IMR-90 (cell line): ENCODE data around the gene COL27A1. TPM values are rescaled to one million over a fixed set of nuclear protein-coding genes. Genes with fewer than 3 reads are reported as not detected.

ENCODE experiments used
- ATAC-seq: fragments of 200-7000 bp; cut with Tn5 transposase; 2 replicates; pipeline ENCODE4 v1.9.1; 2020; ENCODE audit warnings: low read depth, mild to moderate bottlenecking, moderate library complexity
- BruUV-seq: library from RNA; stranded (reverse); fragments of 400-500 nt; replicated peaks from 2 replicates; lab custom pipeline; 2021; lab: Mats Ljungman, UMichigan
- CTCF ChIA-PET: fragments of 300-600 bp; formaldehyde crosslinking; extraction: SDS; loops from one replicate; lab custom pipeline; 2021; ENCODE audit warnings: antibody characterized with exemption; lab: Yijun Ruan, JAX
- POLR2A ChIA-PET: fragments of 300-600 bp; sonication (Branson Sonifier 250); formaldehyde crosslinking; loops from one replicate; lab custom pipeline; 2022; ENCODE audit warnings: antibody characterized with exemption; ENCODE audit not compliant: unreplicated experiment; lab: Charles Lee
- DNase-seq: peaks from one replicate; pipeline ENCODE4 v3.0.0; 2013
- H2AFZ ChIP-seq: replicated peaks from 2 replicates; pipeline ENCODE3; 2013; ENCODE audit warnings: low read length, mild to moderate bottlenecking; ENCODE audit not compliant: poor library complexity
- H2AK5ac ChIP-seq: 2 replicates; pipeline ENCODE4 v1.6.1; 2013; ENCODE audit warnings: low read depth, low read length, inconsistent platforms
- H2AK9ac ChIP-seq: replicated peaks from 2 replicates; pipeline ENCODE3; 2013; ENCODE audit warnings: mild to moderate bottlenecking, low read depth, low read length, moderate library complexity; ENCODE audit not compliant: poor library complexity
- H2BK120ac ChIP-seq: 2 replicates; pipeline ENCODE4 v1.6.1; 2013; ENCODE audit warnings: low read depth, low read length, inconsistent platforms
- H2BK15ac ChIP-seq: 3 replicates; pipeline ENCODE4 v1.6.1; 2013; ENCODE audit warnings: low read depth, low read length, inconsistent platforms
- H2BK20ac ChIP-seq: 2 replicates; pipeline ENCODE4 v1.6.1; 2013; ENCODE audit warnings: low read depth, mild to moderate bottlenecking, inconsistent platforms, low read length, moderate library complexity
- H2BK5ac ChIP-seq: 2 replicates; pipeline ENCODE4 v1.6.1; 2013; ENCODE audit warnings: mild to moderate bottlenecking, low read depth, low read length, inconsistent platforms; ENCODE audit not compliant: poor library complexity, severe bottlenecking
- H3K14ac ChIP-seq: replicated peaks from 2 replicates; pipeline ENCODE4 v1.6.1; 2013; ENCODE audit warnings: low read depth, low read length, inconsistent platforms
- H3K18ac ChIP-seq: 2 replicates; pipeline ENCODE4 v1.6.1; 2013; ENCODE audit warnings: low read depth, low read length, control low read depth
- H3K23ac ChIP-seq: 2 replicates; pipeline ENCODE4 v1.6.1; 2013; ENCODE audit warnings: low read depth, low read length, inconsistent platforms
- H3K27ac ChIP-seq: 2 replicates; pipeline ENCODE4 v1.5.1; 2013; ENCODE audit warnings: mild to moderate bottlenecking, control low read depth, low read length; ENCODE audit not compliant: insufficient read depth
- H3K27me3 ChIP-seq: 2 replicates; pipeline ENCODE4 v1.6.1; 2013; ENCODE audit warnings: low read length; ENCODE audit not compliant: control insufficient read depth, insufficient read depth
- H3K36me3 ChIP-seq: 2 replicates; pipeline ENCODE4 v1.6.1; 2013; ENCODE audit warnings: low read length, mixed read lengths; ENCODE audit not compliant: control insufficient read depth, insufficient read depth
- H3K4ac ChIP-seq: 2 replicates; pipeline ENCODE4 v1.6.1; 2013; ENCODE audit warnings: low read depth, low read length, inconsistent platforms
- H3K4me1 ChIP-seq: 2 replicates; pipeline ENCODE4 v1.6.1; 2013; ENCODE audit warnings: low read length, mixed read lengths; ENCODE audit not compliant: control insufficient read depth, insufficient read depth
- H3K4me2 ChIP-seq: 2 replicates; pipeline ENCODE4 v1.6.1; 2013; ENCODE audit warnings: low read depth, mild to moderate bottlenecking, control low read depth, low read length, moderate library complexity
- H3K4me3 ChIP-seq: 2 replicates; pipeline ENCODE4 v1.5.1; 2013; ENCODE audit warnings: low read depth, mild to moderate bottlenecking, control low read depth, low read length, moderate library complexity; ENCODE audit not compliant: insufficient read depth
- H3K56ac ChIP-seq: 2 replicates; pipeline ENCODE4 v1.6.1; 2013; ENCODE audit warnings: low read length, inconsistent platforms; ENCODE audit not compliant: insufficient read depth; ENCODE audit errors: extremely low read depth
- H3K79me1 ChIP-seq, 2 experiments: 2 replicates each; pipeline ENCODE4 v1.6.1; 2013; ENCODE audit warnings: low read length in 2 of 2, inconsistent platforms in 1 of 2, low read depth in 1 of 2
- H3K9ac ChIP-seq: 2 replicates; pipeline ENCODE4 v1.6.1; 2013; ENCODE audit warnings: low read depth, low read length, control low read depth
- H3K9me1 ChIP-seq: 2 replicates; pipeline ENCODE4 v1.6.1; 2013; ENCODE audit warnings: low read length, inconsistent platforms; ENCODE audit not compliant: insufficient read depth
- H3K9me3 ChIP-seq: 2 replicates; pipeline ENCODE4 v1.6.1; 2013; ENCODE audit warnings: low read length; ENCODE audit not compliant: control insufficient read depth, insufficient read depth
- H4K20me1 ChIP-seq: 2 replicates; pipeline ENCODE4 v1.6.1; 2013; ENCODE audit warnings: low read length, inconsistent platforms; ENCODE audit not compliant: insufficient read depth
- H4K5ac ChIP-seq: 2 replicates; pipeline ENCODE4 v1.6.1; 2013; ENCODE audit warnings: mild to moderate bottlenecking, low read depth, low read length, control low read depth
- H4K8ac ChIP-seq, 2 experiments: 2 replicates each; pipeline ENCODE4 v1.6.1; 2013; ENCODE audit warnings: low read depth in 2 of 2, low read length in 2 of 2, control low read depth in 1 of 2, inconsistent platforms in 1 of 2
- H4K91ac ChIP-seq: 2 replicates; pipeline ENCODE4 v1.6.1; 2013; ENCODE audit warnings: low read depth, low read length, inconsistent platforms; ENCODE audit not compliant: insufficient read depth
- BHLHE40 ChIP-seq: fragments of 150-350 bp; IDR thresholded peaks from 2 replicates; pipeline ENCODE4 v1.6.1; 2016; ENCODE audit warnings: mild to moderate bottlenecking, low read depth, low read length
- CEBPB ChIP-seq: IDR thresholded peaks from 2 replicates; pipeline ENCODE4 v1.6.1; 2012; ENCODE audit warnings: low read depth, low read length, improper control_type of control experiment
- FOS ChIP-seq: fragments of 150-350 bp; IDR thresholded peaks from 2 replicates; pipeline ENCODE4 v1.6.1; 2016; ENCODE audit warnings: low read depth, low read length
- MAFK ChIP-seq: IDR thresholded peaks from 2 replicates; pipeline ENCODE4 v1.6.1; 2012; ENCODE audit warnings: low read depth, low read length, improper control_type of control experiment
- MAZ ChIP-seq: IDR thresholded peaks from 2 replicates; pipeline ENCODE4 v1.6.1; 2012; ENCODE audit warnings: low read depth, mild to moderate bottlenecking, low read length, improper control_type of control experiment, moderate library complexity, borderline replicate concordance
- MXI1 ChIP-seq: IDR thresholded peaks from 2 replicates; pipeline ENCODE4 v1.6.1; 2012; ENCODE audit warnings: low read depth, mild to moderate bottlenecking, low read length, moderate library complexity, borderline replicate concordance
- NFE2L2 ChIP-seq: fragments of 150-350 bp; IDR thresholded peaks from 2 replicates; pipeline ENCODE4 v1.6.1; 2016; ENCODE audit warnings: low read depth, mild to moderate bottlenecking, low read length
- POLR2A ChIP-seq: IDR thresholded peaks from 2 replicates; pipeline ENCODE4 v1.6.1; 2012; ENCODE audit warnings: mild to moderate bottlenecking, low read depth, low read length
- RAD21 ChIP-seq: IDR thresholded peaks from 2 replicates; pipeline ENCODE4 v1.6.1; 2012; ENCODE audit warnings: low read length, improper control_type of control experiment
- RCOR1 ChIP-seq: IDR thresholded peaks from 2 replicates; pipeline ENCODE4 v1.6.1; 2012; ENCODE audit warnings: mild to moderate bottlenecking, low read length, improper control_type of control experiment; ENCODE audit not compliant: insufficient replicate concordance
- RFX5 ChIP-seq: IDR thresholded peaks from 2 replicates; pipeline ENCODE4 v1.8.0; 2012; ENCODE audit warnings: low read depth, mild to moderate bottlenecking, low read length, moderate library complexity
- SMC3 ChIP-seq: fragments of 150-350 bp; IDR thresholded peaks from 2 replicates; pipeline ENCODE4 v1.6.1; 2016; ENCODE audit warnings: low read depth, mild to moderate bottlenecking, antibody characterized with exemption, low read length, moderate library complexity
- whole genome bisulfite sequencing, 2 experiments: methylation state at CpG; one replicate each; pipeline versions ENCODE4 v1.1.5 to v1.1.7; 2013; ENCODE audit warnings: missing lambda C conversion rate in 2 of 2; ENCODE audit not compliant: insufficient read length in 1 of 2; ENCODE audit errors: extremely low coverage in 2 of 2; 5-methylcytosine and 5-hydroxymethylcytosine counted together
- dilution Hi-C: fragments of 300-500 bp; cut with HindIII; formaldehyde crosslinking; loops from one replicate; pipeline ENCODE4 v1.14.3; 2018; ENCODE audit warnings: low sequenced_read_pairs; ENCODE audit not compliant: unreplicated experiment
- in situ Hi-C: fragments of 300-500 bp; cut with MboI; formaldehyde crosslinking; loops from 3 replicates; pipeline ENCODE4 v1.14.3; 2019; ENCODE audit warnings: low sequenced_read_pairs, inconsistent platforms, mixed read lengths
- intact Hi-C: fragments of 100-400 bp; cut with micrococcal nuclease; formaldehyde crosslinking; loops from 2 replicates; pipeline ENCODE4 v1.10.0; 2022
- polyA plus RNA-seq, 3 experiments: library from polyadenylated mRNA; depleted of rRNA; stranded (reverse); fragments of >200 nt; gene quantifications; 2 replicates each; pipeline ENCODE4 v1.2.3, GENCODE V29; 2012; ENCODE audit warnings: low replicate concordance in 1 of 3
- total RNA-seq: library from RNA; depleted of rRNA; stranded (reverse); fragments of >200 nt; gene quantifications from 2 replicates; pipeline ENCODE4 v1.2.3, GENCODE V29; 2012
- TF ChIP-seq, protein P1 (sequence below): fragments of 150-350 bp; IDR thresholded peaks from 2 replicates; pipeline ENCODE4 v1.6.1; 2017; ENCODE audit warnings: mild to moderate bottlenecking, antibody characterized with exemption, low read length, low read depth
- TF ChIP-seq, protein P2 (sequence below): fragments of 150-350 bp; IDR thresholded peaks from 2 replicates; pipeline ENCODE4 v1.6.1; 2016; ENCODE audit warnings: low read depth, mild to moderate bottlenecking, low read length, moderate library complexity, borderline replicate concordance

Gene COL27A1
- total and polyA plus RNA-seq, 2 of the 4 experiments (the other 2 are of a cell fraction), result 3.2 to 18.3 TPM

DNA sequence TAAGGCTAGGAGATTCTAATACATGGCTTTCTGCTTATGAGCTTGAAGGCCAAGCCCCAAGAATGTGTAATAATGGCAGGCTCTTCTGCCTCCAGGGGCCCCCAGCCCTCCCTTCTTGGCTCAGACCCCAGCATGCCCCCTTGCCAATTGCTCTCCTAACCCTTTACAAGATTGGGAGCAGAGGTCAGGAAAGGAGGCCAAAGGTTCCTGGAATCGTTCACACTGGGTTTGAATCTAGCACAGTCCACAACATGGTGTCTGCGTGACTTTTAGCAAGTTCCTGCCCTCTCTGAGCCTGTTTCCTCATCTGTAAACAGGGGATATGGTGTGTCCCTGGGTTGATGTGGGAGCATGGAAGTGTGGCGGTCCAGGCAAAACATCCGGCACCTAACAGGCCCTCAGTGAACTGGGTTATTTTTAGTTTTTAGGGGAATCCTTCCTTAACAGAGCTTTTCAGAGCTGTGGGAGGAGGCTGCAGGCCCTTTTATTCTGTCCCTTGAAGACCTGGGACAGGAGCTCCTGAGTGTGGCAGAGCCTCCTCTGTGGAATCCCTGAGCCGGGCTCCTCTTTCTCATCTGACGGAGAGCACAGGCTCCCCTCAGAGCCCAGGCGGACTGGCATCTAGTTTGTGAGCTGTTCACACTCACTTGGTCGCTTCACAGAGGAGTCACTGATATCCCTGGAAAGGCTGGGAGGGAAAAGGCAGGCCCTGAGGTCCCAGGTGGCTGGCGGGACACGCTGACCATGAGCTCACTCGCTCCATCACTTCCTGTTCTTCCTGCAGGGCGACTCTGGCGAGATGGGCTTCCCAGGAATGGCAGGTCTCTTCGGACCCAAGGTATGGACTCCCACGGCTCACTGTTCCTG is 144.2 kb downstream of the COL27A1 start (continued):
- no peak for TF ChIP-seq MXI1

- H3K4me3 ChIP-seq, result no peak overlapping the region
- H3K18ac ChIP-seq, result no peak overlapping the region
- no peak overlapping the region for H2AK5ac ChIP-seq
- H4K20me1 ChIP-seq, result no peaks in the 10 kb centered on the region
- H2AFZ ChIP-seq, result no peak overlapping the region
- H4K5ac ChIP-seq, result no peak overlapping the region
- no peak overlapping the region for H3K14ac ChIP-seq
- CTCF ChIA-PET, result interaction anchor here (1.0 kb wide), 1 partner anchor 200 kb away, joined by 3 read pairs; no protein-coding TSS in a partner anchor
- H2BK15ac ChIP-seq, result no peak overlapping the region
- H2BK5ac ChIP-seq, result no peak overlapping the region
- no peaks in the 10 kb centered on the region for H3K79me1 ChIP-seq
- H3K27ac ChIP-seq, result no peak overlapping the region
- no peak overlapping the region for H3K4me2 ChIP-seq
- H3K27me3 ChIP-seq, result no peaks in the 10 kb centered on the region
- no peak for TF ChIP-seq RAD21
- TF ChIP-seq RCOR1, result no peak
- TF ChIP-seq MAFK, result no peak
- no peak for TF ChIP-seq BHLHE40
- no peak for TF ChIP-seq NFE2L2
- TF ChIP-seq CEBPB, result no peak
- no peak for TF ChIP-seq SMC3
- no peak for TF ChIP-seq POLR2A
- TF ChIP-seq RFX5, result no peak
- no peak for TF ChIP-seq MAZ
- TF ChIP-seq, protein P1, sequence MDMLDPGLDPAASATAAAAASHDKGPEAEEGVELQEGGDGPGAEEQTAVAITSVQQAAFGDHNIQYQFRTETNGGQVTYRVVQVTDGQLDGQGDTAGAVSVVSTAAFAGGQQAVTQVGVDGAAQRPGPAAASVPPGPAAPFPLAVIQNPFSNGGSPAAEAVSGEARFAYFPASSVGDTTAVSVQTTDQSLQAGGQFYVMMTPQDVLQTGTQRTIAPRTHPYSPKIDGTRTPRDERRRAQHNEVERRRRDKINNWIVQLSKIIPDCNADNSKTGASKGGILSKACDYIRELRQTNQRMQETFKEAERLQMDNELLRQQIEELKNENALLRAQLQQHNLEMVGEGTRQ, result no peak
- TF ChIP-seq, protein P2, sequence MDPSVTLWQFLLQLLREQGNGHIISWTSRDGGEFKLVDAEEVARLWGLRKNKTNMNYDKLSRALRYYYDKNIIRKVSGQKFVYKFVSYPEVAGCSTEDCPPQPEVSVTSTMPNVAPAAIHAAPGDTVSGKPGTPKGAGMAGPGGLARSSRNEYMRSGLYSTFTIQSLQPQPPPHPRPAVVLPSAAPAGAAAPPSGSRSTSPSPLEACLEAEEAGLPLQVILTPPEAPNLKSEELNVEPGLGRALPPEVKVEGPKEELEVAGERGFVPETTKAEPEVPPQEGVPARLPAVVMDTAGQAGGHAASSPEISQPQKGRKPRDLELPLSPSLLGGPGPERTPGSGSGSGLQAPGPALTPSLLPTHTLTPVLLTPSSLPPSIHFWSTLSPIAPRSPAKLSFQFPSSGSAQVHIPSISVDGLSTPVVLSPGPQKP, result no peak
- TF ChIP-seq FOS, result no peak
- no peak overlapping the region for H3K9ac ChIP-seq
- no peak for ATAC-seq
- no CpG with 5 or more reads among the region's 4 CpGs for WGBS, 2 experiments
- H3K9me1 ChIP-seq, result no peaks in the 10 kb centered on the region
- H3K4me1 ChIP-seq, result no peaks in the 10 kb centered on the region
- peaks cover 20% of the 10 kb centered on the region for H3K36me3 ChIP-seq
- H4K91ac ChIP-seq, result no peak overlapping the region
- H3K4ac ChIP-seq, result no peak overlapping the region
- no TSS peak for BruUV-seq
- H4K8ac ChIP-seq, result no peak overlapping the region
- POLR2A ChIA-PET, result no interaction called here
- no peak overlapping the region for H2BK20ac ChIP-seq
- in situ Hi-C loops, result no loop called here
- no peak overlapping the region for H3K23ac ChIP-seq
- H2BK120ac ChIP-seq, result no peak overlapping the region
- dilution Hi-C loops, result no loop called here
- H3K9me3 ChIP-seq, result no peaks in the 10 kb centered on the region
- no peak overlapping the region for H3K56ac ChIP-seq
- no peak for DNase-seq
- H2AK9ac ChIP-seq, result no peak overlapping the region
- intact Hi-C loops, result no loop called here
These were observed 145.0 kb downstream of the COL27A1 start for GRCh38 chr9:114300153-114300845.
